Measurements from ENCODE around the gene CPNE6. TPM values are rescaled to one million over a fixed set of nuclear protein-coding genes. Genes with fewer than 3 reads are reported as not detected.
A peak's percentile ranks its signal among the peaks of the same experiment; 100 is the strongest.

The CPNE6 gene
- polyA plus RNA-seq, 2 of the 4 experiments (the other 2 are of a cell fraction): not detected

GRCh38 chr14:24081739-24082211 lies 10.4 kb downstream of the CPNE6 start:
- ATAC-seq (no peak), DNase-seq (ENCODE audit: low read depth in 1 of 2, low spot score in 1 of 2) (no peak), FAIRE-seq (no peak)
- Histone ChIP-seq H3K27ac (peak overlapping the region; percentile 92 to 93), H3K4me2 (peak overlapping the region; percentile 82), H3K9me3 (no peaks in the 10 kb centered on the region), H3K4me3 (peak overlapping the region; percentile 79), H3K4me1 (peaks cover 15% of the 10 kb centered on the region)
- ChIA-PET CTCF (interaction anchor here (0.7 to 8.4 kb wide), 12 partner anchors 11 to 79 kb away, joined by 3 to 106 read pairs (median 6); partner anchors contain the start of genes CARMIL3, DCAF11, IRF9 and NRL), POLR2A (interaction anchor here (0.6 to 2.2 kb wide), 5 partner anchors 8 to 45 kb away, joined by 3 to 13 read pairs (median 4); partner anchors contain the start of genes DCAF11, NRL and PCK2)
- WGBS (ENCODE audit: missing lambda C conversion rate): 87% methylated on average over 9 of the region's 26 CpGs
- TF ChIP-seq MAZ (IDR thresholded peaks at IDR 0.05; ENCODE audit: borderline replicate concordance, low read depth, low read length) (no peak), HEYL (CRISPR knock-in tag; IDR thresholded peaks at IDR 0.05) (no peak)

GRCh38 chr14:24082411-24083080 lies 11.2 kb downstream of the CPNE6 start:
- WGBS (ENCODE audit: missing lambda C conversion rate): 87% methylated on average over 3 of the region's 5 CpGs
- ChIA-PET CTCF (interaction anchor here (0.7 to 8.4 kb wide), 5 partner anchors 10 to 28 kb away, joined by 3 to 106 read pairs (median 5); partner anchors contain the start of gene PCK2), POLR2A (interaction anchor here (1.3 kb wide), 1 partner anchor 11 kb away, joined by 4 read pairs; the partner anchor contains the start of gene PCK2)
- ATAC-seq: no peak
- TF ChIP-seq ZC3H11A (IDR thresholded peaks at IDR 0.05) (no peak), SMC3 (IDR thresholded peaks at IDR 0.05) (no peak), HMGXB4 (CRISPR knock-in tag; IDR thresholded peaks at IDR 0.05; ENCODE audit: borderline replicate concordance) (no peak), HOXA7 (CRISPR knock-in tag; IDR thresholded peaks at IDR 0.05) (no peak)
- no peak for DNase-seq (ENCODE audit: low read depth in 1 of 2, low spot score in 1 of 2)
- no peak for FAIRE-seq
- H3K27ac ChIP-seq: peak overlapping the region in 1 of 2 experiments; percentile 92; a peak in 1 of 6 replicates
- H3K9me3 ChIP-seq: no peaks in the 10 kb centered on the region
- H3K4me1 ChIP-seq: peaks cover 15% of the 10 kb centered on the region
- H3K4me3 ChIP-seq: no peak overlapping the region
- no peak overlapping the region for H3K4me2 ChIP-seq

- DNase-seq (ENCODE audit: low read depth in 1 of 2, low spot score in 1 of 2): no peak
- no peak for TF ChIP-seq RCOR1 (IDR thresholded peaks at IDR 0.05; ENCODE audit: low read depth, low read length)
- no peak for TF ChIP-seq ELK1 (IDR thresholded peaks at IDR 0.05; ENCODE audit: low read depth, low read length)
- no peak for TF ChIP-seq BHLHE40 (IDR thresholded peaks at IDR 0.05; ENCODE audit: low read depth, low read length)
- no peak for TF ChIP-seq KDM1A (IDR thresholded peaks at IDR 0.05; ENCODE audit: low read depth)
- TF ChIP-seq HES2 (IDR thresholded peaks at IDR 0.05): no peak
- no peak for TF ChIP-seq JUNB (IDR thresholded peaks at IDR 0.05)
- no peak for TF ChIP-seq ZC3H11A (IDR thresholded peaks at IDR 0.05)
- no peak for TF ChIP-seq BCL3 (IDR thresholded peaks at IDR 0.05)
- TF ChIP-seq MAX (IDR thresholded peaks at IDR 0.05): no peak
- no peak for TF ChIP-seq RFX5 (IDR thresholded peaks at IDR 0.05)
- TF ChIP-seq MAZ (IDR thresholded peaks at IDR 0.05; ENCODE audit: borderline replicate concordance, low read depth, low read length): no peak
- Histone ChIP-seq H3K4me2 (no peak overlapping the region), H3K9me3 (no peaks in the 10 kb centered on the region), H3K4me3 (no peak overlapping the region), H3K4me1 (peaks cover 15% of the 10 kb centered on the region), H3K27ac (no peak overlapping the region)
- 67% methylated on average over 3 of the region's 3 CpGs for WGBS (ENCODE audit: missing lambda C conversion rate)
- CTCF ChIA-PET: interaction anchor here (0.7 to 8.4 kb wide), 4 partner anchors 15 to 27 kb away, joined by 3 to 106 read pairs (median 4); no protein-coding TSS in a partner anchor
- no peak for FAIRE-seq
- POLR2A ChIA-PET: no interaction called here
- ATAC-seq: no peak
Observed at GRCh38 chr14:24083462-24083861, 12.1 kb downstream of the CPNE6 start.

Data from A549 (cell line).